Ishikawa (cell line): ENCODE data around the gene NUP205.

Experiments used
- FOXM1 ChIP-seq: IDR thresholded peaks from 2 replicates; pipeline ENCODE4 v1.6.1; 2012; ENCODE audit warnings: low read depth, borderline replicate concordance
- ZBTB7A ChIP-seq: IDR thresholded peaks from 2 replicates; pipeline ENCODE4 v1.6.1; 2012; ENCODE audit warnings: low read depth

- TF ChIP-seq FOXM1 (no peak), ZBTB7A (no peak)
These were observed 134.3 kb downstream of the NUP205 start for GRCh38 chr7:135692055-135692454.
